Activated effector memory CD4-positive, alpha-beta T cell treated with anti-CD3 and anti-CD28 coated beads, Interleukin-2, amount 50 U/mL, for 16 hours (primary cell): ENCODE data around the gene PGC.

Experiments
- DNase-seq: peaks from one replicate; pipeline ENCODE4 v3.0.0-alpha.2; 2020

PGC gene

DNA sequence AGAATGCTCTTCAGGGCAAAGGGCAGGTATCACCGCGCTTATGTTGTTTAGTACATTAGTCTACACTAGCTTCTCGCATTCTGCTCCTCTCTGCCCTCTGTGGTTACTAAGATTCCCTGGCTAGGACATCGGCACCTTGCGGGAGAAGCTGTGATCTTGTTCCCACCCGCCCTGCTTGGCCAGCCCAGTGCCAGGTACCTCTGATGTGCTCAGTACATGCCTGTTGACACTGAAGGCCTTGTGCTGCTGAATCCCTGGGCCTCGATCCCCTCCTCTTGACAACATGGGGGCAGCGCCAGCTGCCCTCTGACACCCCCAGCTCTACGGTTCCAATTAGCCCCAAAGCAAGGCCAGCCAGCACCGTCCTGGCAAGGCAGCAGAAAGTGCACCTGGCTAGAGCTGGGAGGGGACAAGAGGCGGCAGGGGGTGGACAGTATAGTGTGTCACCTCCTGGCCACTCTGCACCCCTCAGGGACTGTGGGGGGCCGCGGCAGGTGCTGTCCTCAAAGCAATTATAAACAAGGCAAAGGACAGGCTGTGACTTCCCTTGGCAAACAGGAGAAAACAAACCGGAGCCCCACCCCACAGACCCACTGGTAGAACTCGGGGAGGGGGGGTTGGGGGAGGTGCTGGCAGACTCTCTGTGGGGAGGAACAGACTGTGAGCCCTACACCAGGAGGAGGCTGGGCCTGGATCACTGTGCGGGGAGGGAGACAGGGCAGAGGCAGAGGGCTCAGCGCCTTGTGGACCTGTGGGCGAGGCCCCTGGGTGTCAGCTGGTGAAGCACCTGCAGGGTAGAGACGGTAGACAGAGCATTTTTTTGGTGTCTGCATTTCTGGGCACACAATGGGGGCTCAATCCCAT lies 18.9 kb downstream of the PGC start:
- DNase-seq, result no peak

DNA sequence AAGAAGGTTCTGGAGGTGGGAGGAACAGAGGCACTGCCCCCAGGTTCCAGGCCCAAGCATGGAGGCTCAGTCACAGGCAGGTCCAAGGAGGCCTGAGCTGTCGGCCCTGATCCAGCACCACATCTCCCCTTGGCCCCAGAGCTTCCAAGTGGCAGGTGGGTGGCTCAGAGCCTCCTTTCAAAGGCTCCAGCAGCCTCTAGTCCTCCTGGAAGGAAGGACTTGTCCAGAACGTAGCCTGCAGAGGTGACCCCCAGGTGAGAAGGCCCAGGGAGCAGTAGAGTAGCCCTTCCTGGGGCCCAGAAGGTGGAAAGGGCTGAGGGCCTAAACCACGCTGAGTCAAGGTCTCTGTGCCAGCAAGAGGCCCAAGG lies 19.5 kb downstream of the PGC start:
- no peak for DNase-seq

- no peak for DNase-seq
Measured at GRCh38 chr6:41726876-41727275, 20.3 kb downstream of the PGC start.

DNA sequence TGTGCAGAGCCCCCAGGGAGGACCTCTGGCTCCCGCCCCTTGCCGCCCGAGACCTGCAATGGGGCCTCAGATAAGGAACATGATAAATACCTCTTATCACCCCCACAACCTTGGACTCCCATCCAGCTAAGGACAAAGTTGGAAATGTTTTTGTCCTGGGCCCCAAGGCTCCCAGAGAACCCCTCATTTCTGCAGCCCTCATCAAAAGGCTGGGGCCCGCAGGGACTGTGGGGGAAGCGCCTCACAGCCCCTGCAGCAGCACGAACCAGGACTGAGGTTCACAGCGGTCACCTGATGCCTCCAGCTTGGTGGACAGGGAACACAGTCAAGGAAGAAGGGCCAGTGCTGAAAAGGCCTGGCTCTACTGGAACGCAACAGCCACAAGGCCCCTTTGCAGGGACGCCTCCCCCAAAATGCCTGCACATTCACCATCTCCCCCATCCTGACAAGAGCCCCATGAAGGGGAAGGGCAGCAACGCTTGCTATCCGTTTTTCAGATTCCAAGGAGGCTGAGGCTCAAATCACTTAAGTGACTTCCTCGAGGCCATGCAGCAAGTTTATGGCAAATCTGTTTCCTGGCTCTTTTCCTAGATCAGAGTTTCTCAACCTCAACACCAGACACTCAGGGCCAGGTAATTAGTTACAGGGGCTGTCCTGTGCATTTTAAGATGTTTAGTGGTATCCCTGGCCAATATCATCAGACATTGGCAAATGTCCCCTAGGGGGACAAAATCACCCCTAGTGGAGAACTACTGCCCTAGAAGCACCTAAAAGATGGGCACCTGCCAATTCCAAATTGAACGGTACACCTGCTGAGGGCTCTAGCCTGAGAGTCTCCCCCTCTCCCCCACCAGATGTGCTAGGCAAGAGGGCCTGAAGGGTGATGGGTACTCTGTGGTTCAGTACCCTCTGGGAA lies 22.4 kb downstream of the PGC start:
- DNase-seq, result no peak

DNA sequence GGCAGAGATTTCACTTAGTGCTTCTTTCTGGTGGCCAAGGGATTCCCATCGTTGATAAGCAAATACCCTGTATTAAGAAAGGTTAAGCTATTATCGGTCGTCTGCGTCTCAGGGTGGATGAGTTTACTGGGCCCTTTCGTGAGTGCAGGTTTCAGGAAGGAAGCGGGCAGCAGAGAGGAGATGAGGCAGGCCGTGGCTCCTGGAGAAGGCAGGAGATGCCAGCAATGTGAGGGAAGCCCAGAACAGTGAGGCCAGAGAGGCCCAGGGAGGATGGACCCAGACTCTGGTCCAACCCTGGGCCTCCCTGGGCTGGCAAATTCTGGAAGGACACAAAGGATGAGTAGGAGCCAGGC lies 23.0 kb downstream of the PGC start:
- no peak for DNase-seq

DNA sequence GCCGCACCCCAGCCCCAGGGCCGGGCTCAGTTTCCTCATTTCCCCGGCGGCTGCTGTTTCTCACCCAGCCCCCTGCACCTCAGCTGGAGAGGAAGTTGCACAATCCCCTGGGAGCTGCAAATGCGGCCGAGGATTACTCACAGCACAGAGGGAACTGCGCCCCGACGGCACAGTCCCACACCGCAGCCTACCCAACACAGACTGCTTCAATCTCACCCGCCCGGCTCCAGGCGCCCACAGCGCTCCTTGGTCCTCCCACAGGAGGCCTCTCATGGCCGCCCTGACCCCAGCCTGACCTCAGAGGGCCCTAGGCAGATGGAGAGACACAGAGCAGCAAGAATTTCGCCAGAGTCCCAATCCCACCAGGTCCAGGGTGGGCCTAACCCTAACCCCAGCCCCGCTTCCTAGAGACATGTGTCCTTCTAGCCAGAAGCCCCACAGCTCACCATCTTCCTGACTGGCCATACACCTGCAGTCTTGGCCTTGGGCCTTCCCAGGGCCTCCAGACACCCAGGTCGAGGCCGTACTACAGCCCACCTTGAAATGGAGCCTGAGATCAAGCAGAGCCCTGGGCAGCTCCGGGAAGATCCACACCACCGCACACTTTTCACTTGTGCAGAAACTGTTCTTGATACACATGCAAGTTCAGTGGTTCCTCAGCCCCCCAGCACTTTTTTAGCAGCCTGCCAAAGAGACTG lies 23.5 kb downstream of the PGC start:
- DNase-seq, result no peak

DNA sequence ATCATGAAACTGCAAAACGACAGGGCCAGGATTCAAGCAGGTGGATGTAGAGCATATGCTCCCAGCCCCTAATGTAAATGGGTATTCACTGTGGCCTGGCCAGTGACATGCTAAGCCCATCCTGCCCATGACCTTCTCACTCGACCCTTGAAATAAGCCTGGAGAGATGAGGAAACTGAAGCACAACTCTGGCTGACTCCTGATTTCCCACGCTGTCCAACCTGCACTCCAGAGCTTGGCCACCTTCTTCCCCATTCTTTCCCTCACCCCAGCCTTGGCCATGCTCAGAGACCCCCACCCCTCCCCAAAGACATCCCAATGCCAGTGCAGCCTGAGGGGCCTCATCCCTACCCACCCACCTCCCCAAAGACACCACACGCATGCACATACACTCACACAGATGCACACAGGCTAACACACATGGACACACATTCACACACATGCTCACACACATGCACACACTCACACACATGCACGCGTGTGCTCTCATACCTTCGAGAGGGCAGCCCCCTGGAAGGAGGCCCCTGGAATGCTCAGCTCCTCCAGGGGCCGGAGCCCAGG lies 24.1 kb downstream of the PGC start:
- no peak for DNase-seq

- no peak for DNase-seq
Measured at GRCh38 chr6:41721414-41721813, 25.8 kb downstream of the PGC start.

DNA sequence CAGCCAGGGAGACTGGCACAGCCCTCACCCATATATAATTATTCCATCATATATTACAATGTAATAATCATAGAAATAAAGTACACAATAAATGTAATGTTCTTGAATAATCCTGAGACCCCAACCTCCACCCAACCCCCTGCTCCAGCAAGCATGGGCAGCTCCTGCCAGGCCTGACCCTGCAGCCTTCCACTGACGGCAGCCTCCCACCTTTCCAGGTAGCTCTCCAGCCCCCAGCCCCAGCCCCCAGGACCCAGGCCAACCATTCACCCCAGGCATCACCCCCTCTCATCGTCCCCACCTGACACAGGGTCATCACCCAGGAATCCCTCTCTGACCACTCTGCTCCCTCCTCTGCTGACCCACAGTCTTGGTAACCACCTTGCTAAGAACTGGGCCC lies 26.4 kb downstream of the PGC start:
- DNase-seq, result no peak

DNA sequence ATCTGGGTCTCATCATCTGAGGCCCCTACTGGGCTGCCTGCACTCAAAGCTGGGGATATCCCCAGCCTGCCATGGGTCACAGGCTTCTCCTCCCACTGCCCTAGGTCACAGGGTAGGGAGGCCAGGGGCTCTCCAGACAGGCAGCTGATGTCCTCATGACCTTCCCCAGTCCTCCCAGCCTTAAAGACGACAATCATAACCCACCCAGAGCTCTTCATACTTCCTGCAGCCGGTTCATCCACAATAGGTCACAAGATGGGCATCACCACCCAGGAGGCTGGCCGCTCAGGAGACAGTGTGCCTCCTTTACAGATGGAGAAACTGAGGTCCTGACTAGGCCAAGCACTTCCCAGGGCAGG lies 27.0 kb downstream of the PGC start:
- DNase-seq, result no peak

GRCh38 chr6:41719436-41720261 lies 27.5 kb downstream of the PGC start:
- DNase-seq, result no peak

- DNase-seq, result no peak
Measured at GRCh38 chr6:41718828-41719227, 28.4 kb downstream of the PGC start.

DNA sequence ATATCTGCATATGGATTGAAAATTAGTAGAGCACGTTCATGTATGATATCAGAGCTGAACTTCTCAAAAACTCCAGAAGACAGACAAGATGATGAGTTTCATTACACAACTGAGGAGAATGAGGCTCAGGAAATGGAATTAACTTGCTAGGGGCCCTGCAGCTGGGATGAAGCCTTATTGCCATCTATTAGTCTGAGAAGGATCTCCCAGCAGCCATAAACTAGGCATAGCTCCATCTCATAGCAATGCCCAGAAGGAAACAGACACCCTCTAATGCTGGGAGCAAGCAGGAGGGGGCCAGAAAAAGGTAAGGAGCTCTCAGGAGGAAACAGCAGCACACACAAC lies 29.8 kb downstream of the PGC start:
- no peak for DNase-seq

GRCh38 chr6:41716516-41717391 lies 30.4 kb downstream of the PGC start:
- DNase-seq, result no peak

GRCh38 chr6:41715795-41716515 lies 31.2 kb downstream of the PGC start:
- DNase-seq, result no peak

DNA sequence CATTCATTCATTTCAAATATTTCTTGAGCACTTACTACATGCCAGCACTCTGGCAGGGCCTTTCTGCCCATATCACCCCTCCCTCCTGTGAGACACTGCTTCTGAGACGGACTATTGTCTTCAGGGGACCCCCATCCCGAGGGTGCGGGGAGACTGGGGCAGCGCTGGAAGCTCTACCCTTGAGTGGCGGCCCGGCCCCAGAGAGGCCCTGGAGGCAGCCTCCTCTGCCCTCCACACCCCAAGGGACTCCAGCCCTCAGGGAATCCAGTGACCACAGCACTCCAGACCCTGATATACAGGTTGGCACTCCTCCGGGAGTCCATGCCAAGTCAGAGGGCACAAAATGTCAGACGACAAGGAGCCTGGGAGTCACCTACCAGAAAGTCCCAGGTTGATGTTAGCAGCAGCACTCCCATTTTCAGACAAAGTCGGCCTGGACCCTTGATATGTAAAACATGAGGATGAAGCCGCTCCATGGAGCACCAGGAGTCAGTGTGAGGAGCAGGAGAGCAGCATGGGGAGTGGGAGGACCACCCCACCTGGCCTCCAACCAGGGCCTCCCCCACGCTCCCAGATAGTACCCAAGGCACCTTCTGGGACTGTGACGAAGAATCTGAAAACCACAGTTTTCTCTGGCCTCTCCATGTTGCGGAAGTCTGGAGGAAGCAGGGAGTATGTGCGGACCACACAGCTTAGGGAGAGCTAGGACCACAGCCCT lies 32.5 kb downstream of the PGC start:
- DNase-seq, result no peak

GRCh38 chr6:41713650-41714291 lies 33.4 kb downstream of the PGC start:
- no peak for DNase-seq

DNA sequence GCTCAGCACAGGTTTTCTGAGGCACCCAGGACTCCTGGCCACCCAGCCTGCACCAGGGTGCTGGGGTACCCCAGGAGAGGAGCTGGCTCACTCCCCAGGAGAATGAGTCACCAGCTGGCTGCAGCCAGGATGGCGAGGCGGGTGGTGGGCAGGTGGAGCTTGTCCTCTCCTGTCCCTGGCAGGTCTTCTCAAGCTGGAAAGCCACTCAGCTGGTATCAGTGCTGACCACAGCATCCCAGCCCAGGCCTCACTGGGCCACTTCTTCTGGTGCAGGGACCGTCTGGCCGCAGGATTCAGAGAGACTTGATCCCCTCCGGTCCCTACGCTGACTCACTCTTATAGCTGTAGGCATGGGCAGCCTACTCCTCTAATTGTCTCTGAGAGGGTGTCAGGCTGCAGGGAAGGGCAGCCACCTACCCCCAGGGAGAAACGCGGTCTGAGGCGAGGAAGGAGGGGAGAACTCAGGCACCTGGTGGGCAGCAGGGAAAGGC lies 34.0 kb downstream of the PGC start:
- DNase-seq, result no peak

DNA sequence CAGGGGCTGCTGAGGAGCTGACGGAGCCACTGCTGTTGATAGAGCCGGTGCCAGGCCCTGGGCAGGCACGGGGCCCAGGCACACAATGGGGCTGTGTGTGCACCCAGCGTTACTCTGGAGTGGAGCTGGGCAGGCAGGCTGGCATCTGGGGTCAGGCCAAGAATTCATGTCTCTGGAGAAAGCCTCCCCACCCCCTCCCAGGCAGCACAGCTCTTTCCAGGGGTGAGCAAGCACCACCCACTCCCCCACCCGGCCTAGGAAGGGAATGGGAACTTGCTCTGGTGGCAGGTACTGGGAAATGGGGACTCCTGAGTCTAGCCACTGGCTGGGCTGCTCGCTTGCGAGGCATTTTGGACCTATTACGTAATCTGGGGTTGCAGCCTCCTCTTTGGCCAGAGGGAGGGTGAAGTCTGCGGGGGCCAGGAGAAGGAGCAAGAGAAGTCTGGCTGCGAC lies 34.5 kb downstream of the PGC start:
- no peak for DNase-seq
